ENCODE data around the gene SRL. TPM values are rescaled to one million over a fixed set of nuclear protein-coding genes. Genes with fewer than 3 reads are reported as not detected.

The SRL gene
- total and polyA plus RNA-seq, 2 of the 13 experiments (the other 11 are each of a cell fraction or from before 2014, with no cell fraction given): 0.05 TPM; not detected in 1

DNA sequence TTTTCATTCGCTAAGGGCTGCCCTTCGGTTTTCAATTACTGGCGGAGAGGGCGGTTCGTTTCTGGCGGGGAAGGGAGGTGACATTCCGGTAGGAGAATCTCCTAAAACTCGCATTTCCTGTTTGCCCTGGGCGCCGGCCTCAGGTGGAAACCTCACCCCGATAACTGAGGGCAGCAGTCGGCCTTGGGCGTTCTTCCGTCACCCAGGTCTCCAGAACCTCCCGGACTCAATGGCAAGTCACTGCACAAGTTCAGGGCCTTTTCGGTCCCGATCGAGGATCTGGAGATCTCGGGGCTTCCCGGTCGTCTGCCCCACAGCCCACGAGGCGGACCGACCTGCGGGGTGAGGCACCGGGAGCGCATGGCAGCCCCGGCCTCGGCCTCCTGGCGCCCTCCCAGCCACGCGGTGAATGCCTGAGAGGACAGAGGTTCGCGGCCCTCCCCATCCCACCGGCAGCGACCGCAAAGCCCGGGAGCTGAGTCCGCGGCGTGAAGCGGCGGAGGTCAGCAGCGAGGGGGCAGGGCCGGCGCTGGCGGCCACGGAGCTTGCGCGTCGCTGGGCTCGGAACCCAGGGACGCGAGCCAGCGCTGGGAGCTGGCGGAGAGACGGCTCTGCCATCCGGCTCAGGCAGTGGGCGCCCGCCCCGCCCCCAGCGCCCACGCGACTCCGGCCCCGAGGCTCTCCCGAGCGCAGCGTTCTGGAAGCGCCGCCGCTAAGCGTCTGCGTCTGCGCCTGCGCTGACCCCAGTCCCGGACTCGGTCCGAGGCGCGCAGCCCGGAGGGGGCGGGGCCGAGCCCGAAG, 58.4 kb downstream of the SRL start (continued):
- TF ChIP-seq, protein P1, sequence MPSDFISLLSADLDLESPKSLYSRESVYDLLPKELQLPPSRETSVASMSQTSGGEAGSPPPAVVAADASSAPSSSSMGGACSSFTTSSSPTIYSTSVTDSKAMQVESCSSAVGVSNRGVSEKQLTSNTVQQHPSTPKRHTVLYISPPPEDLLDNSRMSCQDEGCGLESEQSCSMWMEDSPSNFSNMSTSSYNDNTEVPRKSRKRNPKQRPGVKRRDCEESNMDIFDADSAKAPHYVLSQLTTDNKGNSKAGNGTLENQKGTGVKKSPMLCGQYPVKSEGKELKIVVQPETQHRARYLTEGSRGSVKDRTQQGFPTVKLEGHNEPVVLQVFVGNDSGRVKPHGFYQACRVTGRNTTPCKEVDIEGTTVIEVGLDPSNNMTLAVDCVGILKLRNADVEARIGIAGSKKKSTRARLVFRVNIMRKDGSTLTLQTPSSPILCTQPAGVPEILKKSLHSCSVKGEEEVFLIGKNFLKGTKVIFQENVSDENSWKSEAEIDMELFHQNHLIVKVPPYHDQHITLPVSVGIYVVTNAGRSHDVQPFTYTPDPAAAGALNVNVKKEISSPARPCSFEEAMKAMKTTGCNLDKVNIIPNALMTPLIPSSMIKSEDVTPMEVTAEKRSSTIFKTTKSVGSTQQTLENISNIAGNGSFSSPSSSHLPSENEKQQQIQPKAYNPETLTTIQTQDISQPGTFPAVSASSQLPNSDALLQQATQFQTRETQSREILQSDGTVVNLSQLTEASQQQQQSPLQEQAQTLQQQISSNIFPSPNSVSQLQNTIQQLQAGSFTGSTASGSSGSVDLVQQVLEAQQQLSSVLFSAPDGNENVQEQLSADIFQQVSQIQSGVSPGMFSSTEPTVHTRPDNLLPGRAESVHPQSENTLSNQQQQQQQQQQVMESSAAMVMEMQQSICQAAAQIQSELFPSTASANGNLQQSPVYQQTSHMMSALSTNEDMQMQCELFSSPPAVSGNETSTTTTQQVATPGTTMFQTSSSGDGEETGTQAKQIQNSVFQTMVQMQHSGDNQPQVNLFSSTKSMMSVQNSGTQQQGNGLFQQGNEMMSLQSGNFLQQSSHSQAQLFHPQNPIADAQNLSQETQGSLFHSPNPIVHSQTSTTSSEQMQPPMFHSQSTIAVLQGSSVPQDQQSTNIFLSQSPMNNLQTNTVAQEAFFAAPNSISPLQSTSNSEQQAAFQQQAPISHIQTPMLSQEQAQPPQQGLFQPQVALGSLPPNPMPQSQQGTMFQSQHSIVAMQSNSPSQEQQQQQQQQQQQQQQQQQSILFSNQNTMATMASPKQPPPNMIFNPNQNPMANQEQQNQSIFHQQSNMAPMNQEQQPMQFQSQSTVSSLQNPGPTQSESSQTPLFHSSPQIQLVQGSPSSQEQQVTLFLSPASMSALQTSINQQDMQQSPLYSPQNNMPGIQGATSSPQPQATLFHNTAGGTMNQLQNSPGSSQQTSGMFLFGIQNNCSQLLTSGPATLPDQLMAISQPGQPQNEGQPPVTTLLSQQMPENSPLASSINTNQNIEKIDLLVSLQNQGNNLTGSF (CRISPR knock-in tag; IDR thresholded peaks at IDR 0.05): peak; percentile 79; the same call in 1 of the 2 replicates
- TF ChIP-seq ZNF713 (CRISPR knock-in tag; IDR thresholded peaks at IDR 0.05) (no peak), MXD4 (CRISPR knock-in tag; IDR thresholded peaks at IDR 0.05) (peak; percentile 84), GTF2F1 (IDR thresholded peaks at IDR 0.05; ENCODE audit: low read length) (no peak), NONO (IDR thresholded peaks at IDR 0.05) (no peak), NONO (CRISPR knock-in tag; conservative IDR thresholded peaks at IDR 0.05) (peak; percentile 79), KDM4B (CRISPR knock-in tag; IDR thresholded peaks at IDR 0.05) (no peak), HDAC2 (CRISPR knock-in tag; IDR thresholded peaks at IDR 0.05) (peak; percentile 27; the same call in 1 of the 2 replicates), U2AF1 (optimal IDR thresholded peaks at IDR 0.05; ENCODE audit: low read depth, low read length) (no peak), HOXD1 (CRISPR knock-in tag; IDR thresholded peaks at IDR 0.05) (no peak), TCF7 (IDR thresholded peaks at IDR 0.05; ENCODE audit: low read depth) (no peak), CC2D1A (CRISPR knock-in tag; IDR thresholded peaks at IDR 0.05) (no peak), MZF1 (CRISPR knock-in tag; IDR thresholded peaks at IDR 0.05; ENCODE audit: borderline replicate concordance) (no peak), RFX1 (IDR thresholded peaks at IDR 0.05) (no peak), FOXP1 (IDR thresholded peaks at IDR 0.05) (no peak), FOXP1 (CRISPR knock-in tag; IDR thresholded peaks at IDR 0.05) (no peak), GPN1 (CRISPR knock-in tag; IDR thresholded peaks at IDR 0.05; ENCODE audit: borderline replicate concordance) (no peak), NFKB2 (CRISPR knock-in tag; IDR thresholded peaks at IDR 0.05; ENCODE audit: borderline replicate concordance) (0 out of 2 replicates have a peak, but pooled peaks have one; percentile 22)
- TF ChIP-seq, protein P2, sequence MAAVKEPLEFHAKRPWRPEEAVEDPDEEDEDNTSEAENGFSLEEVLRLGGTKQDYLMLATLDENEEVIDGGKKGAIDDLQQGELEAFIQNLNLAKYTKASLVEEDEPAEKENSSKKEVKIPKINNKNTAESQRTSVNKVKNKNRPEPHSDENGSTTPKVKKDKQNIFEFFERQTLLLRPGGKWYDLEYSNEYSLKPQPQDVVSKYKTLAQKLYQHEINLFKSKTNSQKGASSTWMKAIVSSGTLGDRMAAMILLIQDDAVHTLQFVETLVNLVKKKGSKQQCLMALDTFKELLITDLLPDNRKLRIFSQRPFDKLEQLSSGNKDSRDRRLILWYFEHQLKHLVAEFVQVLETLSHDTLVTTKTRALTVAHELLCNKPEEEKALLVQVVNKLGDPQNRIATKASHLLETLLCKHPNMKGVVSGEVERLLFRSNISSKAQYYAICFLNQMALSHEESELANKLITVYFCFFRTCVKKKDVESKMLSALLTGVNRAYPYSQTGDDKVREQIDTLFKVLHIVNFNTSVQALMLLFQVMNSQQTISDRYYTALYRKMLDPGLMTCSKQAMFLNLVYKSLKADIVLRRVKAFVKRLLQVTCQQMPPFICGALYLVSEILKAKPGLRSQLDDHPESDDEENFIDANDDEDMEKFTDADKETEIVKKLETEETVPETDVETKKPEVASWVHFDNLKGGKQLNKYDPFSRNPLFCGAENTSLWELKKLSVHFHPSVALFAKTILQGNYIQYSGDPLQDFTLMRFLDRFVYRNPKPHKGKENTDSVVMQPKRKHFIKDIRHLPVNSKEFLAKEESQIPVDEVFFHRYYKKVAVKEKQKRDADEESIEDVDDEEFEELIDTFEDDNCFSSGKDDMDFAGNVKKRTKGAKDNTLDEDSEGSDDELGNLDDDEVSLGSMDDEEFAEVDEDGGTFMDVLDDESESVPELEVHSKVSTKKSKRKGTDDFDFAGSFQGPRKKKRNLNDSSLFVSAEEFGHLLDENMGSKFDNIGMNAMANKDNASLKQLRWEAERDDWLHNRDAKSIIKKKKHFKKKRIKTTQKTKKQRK (IDR thresholded peaks at IDR 0.05; ENCODE audit: low read length): no peak
- TF ChIP-seq, protein P3, sequence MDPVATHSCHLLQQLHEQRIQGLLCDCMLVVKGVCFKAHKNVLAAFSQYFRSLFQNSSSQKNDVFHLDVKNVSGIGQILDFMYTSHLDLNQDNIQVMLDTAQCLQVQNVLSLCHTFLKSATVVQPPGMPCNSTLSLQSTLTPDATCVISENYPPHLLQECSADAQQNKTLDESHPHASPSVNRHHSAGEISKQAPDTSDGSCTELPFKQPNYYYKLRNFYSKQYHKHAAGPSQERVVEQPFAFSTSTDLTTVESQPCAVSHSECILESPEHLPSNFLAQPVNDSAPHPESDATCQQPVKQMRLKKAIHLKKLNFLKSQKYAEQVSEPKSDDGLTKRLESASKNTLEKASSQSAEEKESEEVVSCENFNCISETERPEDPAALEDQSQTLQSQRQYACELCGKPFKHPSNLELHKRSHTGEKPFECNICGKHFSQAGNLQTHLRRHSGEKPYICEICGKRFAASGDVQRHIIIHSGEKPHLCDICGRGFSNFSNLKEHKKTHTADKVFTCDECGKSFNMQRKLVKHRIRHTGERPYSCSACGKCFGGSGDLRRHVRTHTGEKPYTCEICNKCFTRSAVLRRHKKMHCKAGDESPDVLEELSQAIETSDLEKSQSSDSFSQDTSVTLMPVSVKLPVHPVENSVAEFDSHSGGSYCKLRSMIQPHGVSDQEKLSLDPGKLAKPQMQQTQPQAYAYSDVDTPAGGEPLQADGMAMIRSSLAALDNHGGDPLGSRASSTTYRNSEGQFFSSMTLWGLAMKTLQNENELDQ (CRISPR knock-in tag; IDR thresholded peaks at IDR 0.05; ENCODE audit: borderline replicate concordance): no peak

All from HepG2 (cell line).